ENCODE data around the gene MARK3. TPM values are rescaled to one million over a fixed set of nuclear protein-coding genes. Genes with fewer than 3 reads are reported as not detected.

Gene MARK3
- total RNA-seq, 1 donor from 2014 or later, result 124 TPM

DNA sequence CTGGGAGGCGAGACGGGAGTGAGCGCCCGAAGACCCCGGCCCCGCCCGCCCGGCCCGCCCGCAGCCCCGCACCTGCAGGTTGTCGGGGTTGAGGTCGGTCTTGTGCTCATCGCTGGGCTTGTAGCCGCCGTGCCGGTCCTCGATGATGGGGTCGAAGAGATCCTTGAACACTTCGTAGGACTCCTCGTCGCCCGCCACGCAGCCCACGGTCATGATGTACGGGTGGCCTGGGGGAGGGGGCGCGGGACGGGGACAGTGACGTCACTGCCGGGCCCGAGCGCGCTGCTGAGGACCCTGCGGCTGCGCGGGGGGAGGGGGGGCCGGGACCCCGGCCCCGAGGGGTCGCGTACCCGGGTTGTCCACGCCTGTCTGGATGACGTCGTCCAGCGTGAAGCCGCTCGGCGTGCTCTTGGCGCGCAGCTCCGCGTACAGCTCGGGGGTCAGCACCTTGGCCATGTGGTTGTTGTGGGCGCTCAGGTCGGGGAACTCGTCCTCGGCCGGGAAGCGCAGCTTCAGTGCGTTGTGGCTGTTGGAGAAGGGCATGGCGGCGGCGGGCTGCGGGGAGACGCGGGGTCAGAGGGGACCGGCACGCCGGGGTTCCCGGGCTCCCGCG lies 136.8 kb downstream of the MARK3 start:
- H3K79me2 ChIP-seq (ENCODE audit: insufficient read depth, low read length), result no peaks in the 10 kb centered on the region
- Mint-ChIP-seq H3K4me1 (ENCODE audit: low read depth, unreplicated experiment) (peaks cover 14% of the 10 kb centered on the region), H3K27me3 (ENCODE audit: low read depth, unreplicated experiment) (peaks cover 6% of the 10 kb centered on the region), H3K9me3 (ENCODE audit: unreplicated experiment) (no peaks in the 10 kb centered on the region), H3K4me3 (ENCODE audit: unreplicated experiment) (peak overlapping the region; percentile 74), H3K27ac (ENCODE audit: unreplicated experiment) (no peak overlapping the region), H3K36me3 (ENCODE audit: low read depth, unreplicated experiment) (no peaks in the 10 kb centered on the region)
- peak overlapping the region; percentile 80 for H3K4me2 ChIP-seq (ENCODE audit: low read length)
- no peak overlapping the region for H3K27ac ChIP-seq (ENCODE audit: low read depth, low read length)
- H2AFZ ChIP-seq (ENCODE audit: low read depth, low read length), result no peak overlapping the region
- DNase-seq (ENCODE audit: low read depth), result no peak
- no peaks in the 10 kb centered on the region for H3K36me3 ChIP-seq (ENCODE audit: insufficient read depth, low read length)
- H3K27me3 ChIP-seq (ENCODE audit: insufficient read depth, low read length), result peaks cover 14% of the 10 kb centered on the region
- peaks cover 34% of the 10 kb centered on the region for H3K4me1 ChIP-seq (ENCODE audit: insufficient read depth, low read length)
- TF ChIP-seq, protein P1, sequence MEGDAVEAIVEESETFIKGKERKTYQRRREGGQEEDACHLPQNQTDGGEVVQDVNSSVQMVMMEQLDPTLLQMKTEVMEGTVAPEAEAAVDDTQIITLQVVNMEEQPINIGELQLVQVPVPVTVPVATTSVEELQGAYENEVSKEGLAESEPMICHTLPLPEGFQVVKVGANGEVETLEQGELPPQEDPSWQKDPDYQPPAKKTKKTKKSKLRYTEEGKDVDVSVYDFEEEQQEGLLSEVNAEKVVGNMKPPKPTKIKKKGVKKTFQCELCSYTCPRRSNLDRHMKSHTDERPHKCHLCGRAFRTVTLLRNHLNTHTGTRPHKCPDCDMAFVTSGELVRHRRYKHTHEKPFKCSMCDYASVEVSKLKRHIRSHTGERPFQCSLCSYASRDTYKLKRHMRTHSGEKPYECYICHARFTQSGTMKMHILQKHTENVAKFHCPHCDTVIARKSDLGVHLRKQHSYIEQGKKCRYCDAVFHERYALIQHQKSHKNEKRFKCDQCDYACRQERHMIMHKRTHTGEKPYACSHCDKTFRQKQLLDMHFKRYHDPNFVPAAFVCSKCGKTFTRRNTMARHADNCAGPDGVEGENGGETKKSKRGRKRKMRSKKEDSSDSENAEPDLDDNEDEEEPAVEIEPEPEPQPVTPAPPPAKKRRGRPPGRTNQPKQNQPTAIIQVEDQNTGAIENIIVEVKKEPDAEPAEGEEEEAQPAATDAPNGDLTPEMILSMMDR (IDR thresholded peaks at IDR 0.05; ENCODE audit: insufficient read depth, low read depth, low read length), result no peak
- peak; percentile 81 for TF ChIP-seq EZH2 (IDR thresholded peaks at IDR 0.05; ENCODE audit: insufficient read depth, low read length)
- H3K9me3 ChIP-seq (ENCODE audit: insufficient read depth, low read depth, low read length), result no peaks in the 10 kb centered on the region
- peak overlapping the region; percentile 23 for H3K9ac ChIP-seq (ENCODE audit: low read length)
- H4K20me1 ChIP-seq (ENCODE audit: insufficient read depth, low read length), result peaks cover 41% of the 10 kb centered on the region
- peak overlapping the region; percentile 46 for H3K4me3 ChIP-seq (ENCODE audit: insufficient read depth, low read depth, low read length)
- no peak for FAIRE-seq

DNA sequence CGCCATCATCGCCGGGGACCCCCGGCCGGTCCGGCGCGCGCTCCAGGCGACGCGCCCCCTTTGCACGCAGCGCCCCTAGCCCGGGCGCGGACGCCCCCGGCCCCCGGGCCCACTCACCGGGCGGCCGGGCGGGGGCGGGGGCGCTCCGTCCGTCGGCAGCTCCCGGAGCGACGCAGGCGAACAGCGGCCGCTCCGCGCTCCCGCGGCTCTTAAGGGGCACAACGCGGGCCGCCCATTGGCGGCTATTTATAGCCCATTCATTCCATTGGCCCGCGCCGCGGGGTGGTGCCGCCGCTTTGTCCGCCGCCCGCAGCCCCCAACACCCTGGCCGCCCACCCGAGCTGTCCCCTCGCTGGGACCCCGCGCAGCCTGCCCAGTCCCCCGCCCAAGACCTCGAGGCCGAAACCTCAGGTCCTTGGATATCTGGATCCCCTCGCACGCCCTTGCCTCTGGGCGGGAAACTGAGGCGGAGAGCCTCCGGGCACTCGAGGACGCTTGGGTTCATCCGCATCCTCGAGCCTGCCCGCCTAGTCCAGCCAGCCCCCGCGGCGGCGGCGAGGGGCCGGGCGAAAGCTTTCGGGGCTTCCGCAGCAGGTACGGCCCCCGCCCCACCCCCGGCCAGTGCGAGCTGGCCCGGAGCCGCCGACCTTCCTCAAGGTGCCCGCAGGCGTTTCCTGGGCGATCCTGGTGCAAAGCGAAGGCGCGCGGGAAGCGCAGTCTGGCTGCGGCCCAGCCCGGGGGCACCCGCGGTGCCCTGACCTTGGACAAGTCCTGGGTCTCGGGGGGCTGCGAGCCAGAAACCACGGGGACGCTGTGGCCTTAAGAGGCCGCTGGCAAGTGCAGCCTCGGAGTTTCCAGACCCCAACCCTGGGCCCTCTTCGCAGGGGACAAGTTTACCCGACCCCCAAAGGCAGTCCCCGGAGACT lies 137.7 kb downstream of the MARK3 start, which contains the start of gene CKB:
CKB (minus strand) TSS at position 182 of the 926 bp plus-strand sequence. CDS start 337 bp downstream, outside the sequence.
- peak within 1 kb of the TSS; percentile 23 for H3K9ac ChIP-seq (ENCODE audit: low read length)
- peak within 1 kb of the TSS; percentile 80 for H3K4me2 ChIP-seq (ENCODE audit: low read length)
- Mint-ChIP-seq H3K27ac (ENCODE audit: unreplicated experiment) (no peak within 1 kb of the TSS), H3K4me1 (ENCODE audit: low read depth, unreplicated experiment) (peaks cover 11% of the 10 kb centered on the region), H3K4me3 (ENCODE audit: unreplicated experiment) (peak within 1 kb of the TSS; percentile 74), H3K27me3 (ENCODE audit: low read depth, unreplicated experiment) (peaks cover 6% of the 10 kb centered on the region), H3K36me3 (ENCODE audit: low read depth, unreplicated experiment) (peaks cover 2% of the 10 kb centered on the region), H3K9me3 (ENCODE audit: unreplicated experiment) (no peaks in the 10 kb centered on the region)
- peak; percentile 90 for TF ChIP-seq EZH2 (IDR thresholded peaks at IDR 0.05; ENCODE audit: insufficient read depth, low read length)
- TF ChIP-seq, protein P1 (IDR thresholded peaks at IDR 0.05; ENCODE audit: insufficient read depth, low read depth, low read length), result no peak
- DNase-seq (ENCODE audit: low read depth) (no peak), FAIRE-seq (no peak)
- H3K4me1 ChIP-seq (ENCODE audit: insufficient read depth, low read length), result peaks cover 34% of the 10 kb centered on the region
- H3K36me3 ChIP-seq (ENCODE audit: insufficient read depth, low read length), result no peaks in the 10 kb centered on the region
- peaks cover 32% of the 10 kb centered on the region for H4K20me1 ChIP-seq (ENCODE audit: insufficient read depth, low read length)
- H2AFZ ChIP-seq (ENCODE audit: low read depth, low read length), result no peak within 1 kb of the TSS
- no peak within 1 kb of the TSS for H3K27ac ChIP-seq (ENCODE audit: low read depth, low read length)
- no peaks in the 10 kb centered on the region for H3K79me2 ChIP-seq (ENCODE audit: insufficient read depth, low read length)
- peaks cover 14% of the 10 kb centered on the region for H3K27me3 ChIP-seq (ENCODE audit: insufficient read depth, low read length)
- H3K9me3 ChIP-seq (ENCODE audit: insufficient read depth, low read depth, low read length), result no peaks in the 10 kb centered on the region
- H3K4me3 ChIP-seq (ENCODE audit: insufficient read depth, low read depth, low read length), result peak within 1 kb of the TSS; percentile 46
